Nephron (organoid): ENCODE measurements around the gene ASTN2.

Experiments
- H3K27ac Mint-ChIP-seq, 3 experiments: 2 replicates each; pipeline ENCODE4 v1.8.0; 2020; ENCODE audit warnings: mixed read lengths in 3 of 3, mild to moderate bottlenecking in 2 of 3, moderate library complexity in 1 of 3
- H3K27me3 Mint-ChIP-seq: 2 replicates; pipeline ENCODE4 v1.8.0; 2021; ENCODE audit warnings: low read depth, mild to moderate bottlenecking, moderate library complexity, mixed read lengths
- H3K36me3 Mint-ChIP-seq: 2 replicates; pipeline ENCODE4 v1.8.0; 2020; ENCODE audit warnings: low read depth, mixed read lengths
- H3K4me1 Mint-ChIP-seq: 2 replicates; pipeline ENCODE4 v1.8.0; 2020; ENCODE audit warnings: mixed read lengths
- H3K4me3 Mint-ChIP-seq, 3 experiments: 2 replicates each; pipeline ENCODE4 v1.8.0; 2020; ENCODE audit warnings: mild to moderate bottlenecking in 3 of 3, mixed read lengths in 3 of 3, moderate library complexity in 2 of 3
- H3K9me3 Mint-ChIP-seq: 2 replicates; pipeline ENCODE4 v1.8.0; 2020; ENCODE audit warnings: mixed read lengths
- TF ChIP-seq, protein P1 (sequence below), 3 experiments: fragments of 200-600 bp; sonication (generic); IDR thresholded peaks; one replicate each; pipeline ENCODE4 v1.5.0; 2021; ENCODE audit warnings: antibody characterized with exemption in 3 of 3; ENCODE audit not compliant: unreplicated experiment in 3 of 3

Gene ASTN2

DNA sequence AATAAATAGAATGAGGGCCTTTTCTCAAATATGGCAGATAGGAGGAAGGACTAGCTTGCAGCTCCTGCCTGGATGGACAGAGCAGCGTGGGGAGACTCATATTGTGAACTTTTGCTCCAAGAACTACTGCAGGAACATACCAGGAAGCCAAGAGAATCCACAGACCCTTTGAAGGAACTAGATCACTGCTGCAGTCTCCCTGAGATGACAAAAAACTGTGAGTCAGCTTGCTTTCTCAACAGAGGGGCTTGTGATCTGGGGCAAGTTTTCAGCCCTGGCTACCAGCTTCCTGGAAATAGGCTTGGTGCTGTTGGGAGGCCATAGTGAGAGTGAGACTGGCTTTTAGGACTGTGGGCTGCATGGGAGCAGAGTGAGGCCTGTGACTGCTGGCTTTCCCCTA lies 898.4 kb downstream of the ASTN2 start:
- Mint-ChIP-seq H3K27ac (no peak overlapping the region), H3K36me3 (peaks cover 25% of the 10 kb centered on the region), H3K4me3 (no peak overlapping the region), H3K9me3 (peaks cover 70% of the 10 kb centered on the region), H3K4me1 (no peaks in the 10 kb centered on the region), H3K27me3 (no peaks in the 10 kb centered on the region)
- TF ChIP-seq, protein P1, sequence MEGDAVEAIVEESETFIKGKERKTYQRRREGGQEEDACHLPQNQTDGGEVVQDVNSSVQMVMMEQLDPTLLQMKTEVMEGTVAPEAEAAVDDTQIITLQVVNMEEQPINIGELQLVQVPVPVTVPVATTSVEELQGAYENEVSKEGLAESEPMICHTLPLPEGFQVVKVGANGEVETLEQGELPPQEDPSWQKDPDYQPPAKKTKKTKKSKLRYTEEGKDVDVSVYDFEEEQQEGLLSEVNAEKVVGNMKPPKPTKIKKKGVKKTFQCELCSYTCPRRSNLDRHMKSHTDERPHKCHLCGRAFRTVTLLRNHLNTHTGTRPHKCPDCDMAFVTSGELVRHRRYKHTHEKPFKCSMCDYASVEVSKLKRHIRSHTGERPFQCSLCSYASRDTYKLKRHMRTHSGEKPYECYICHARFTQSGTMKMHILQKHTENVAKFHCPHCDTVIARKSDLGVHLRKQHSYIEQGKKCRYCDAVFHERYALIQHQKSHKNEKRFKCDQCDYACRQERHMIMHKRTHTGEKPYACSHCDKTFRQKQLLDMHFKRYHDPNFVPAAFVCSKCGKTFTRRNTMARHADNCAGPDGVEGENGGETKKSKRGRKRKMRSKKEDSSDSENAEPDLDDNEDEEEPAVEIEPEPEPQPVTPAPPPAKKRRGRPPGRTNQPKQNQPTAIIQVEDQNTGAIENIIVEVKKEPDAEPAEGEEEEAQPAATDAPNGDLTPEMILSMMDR (IDR thresholded peaks at IDR 0.05; ENCODE audit: unreplicated experiment in 3 of 3), result no peak

DNA sequence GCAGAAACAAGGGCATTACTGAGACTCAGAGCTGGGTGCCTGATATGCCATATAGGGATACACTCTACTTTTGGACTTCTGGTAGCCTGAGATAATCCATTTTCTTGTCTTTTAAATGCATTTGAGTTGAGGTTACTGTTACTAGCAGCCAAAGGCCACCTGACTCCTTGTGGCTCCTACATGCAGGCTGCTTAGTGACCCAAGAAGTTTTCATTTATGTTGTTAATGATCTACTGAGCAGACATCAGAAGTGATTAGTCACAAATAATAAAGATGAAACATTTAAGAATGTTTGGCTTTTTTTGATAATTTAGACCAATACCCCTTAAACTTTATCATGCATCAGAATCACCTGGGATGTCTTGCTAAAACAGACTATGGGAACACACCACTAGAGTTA lies 899.3 kb downstream of the ASTN2 start:
- no peak overlapping the region for H3K4me3 Mint-ChIP-seq
- H3K27me3 Mint-ChIP-seq, result no peaks in the 10 kb centered on the region
- no peaks in the 10 kb centered on the region for H3K4me1 Mint-ChIP-seq
- peaks cover 26% of the 10 kb centered on the region for H3K36me3 Mint-ChIP-seq
- H3K9me3 Mint-ChIP-seq, result peaks cover 65% of the 10 kb centered on the region
- H3K27ac Mint-ChIP-seq, result no peak overlapping the region
- TF ChIP-seq, protein P1 (IDR thresholded peaks at IDR 0.05; ENCODE audit: unreplicated experiment in 3 of 3), result no peak

DNA sequence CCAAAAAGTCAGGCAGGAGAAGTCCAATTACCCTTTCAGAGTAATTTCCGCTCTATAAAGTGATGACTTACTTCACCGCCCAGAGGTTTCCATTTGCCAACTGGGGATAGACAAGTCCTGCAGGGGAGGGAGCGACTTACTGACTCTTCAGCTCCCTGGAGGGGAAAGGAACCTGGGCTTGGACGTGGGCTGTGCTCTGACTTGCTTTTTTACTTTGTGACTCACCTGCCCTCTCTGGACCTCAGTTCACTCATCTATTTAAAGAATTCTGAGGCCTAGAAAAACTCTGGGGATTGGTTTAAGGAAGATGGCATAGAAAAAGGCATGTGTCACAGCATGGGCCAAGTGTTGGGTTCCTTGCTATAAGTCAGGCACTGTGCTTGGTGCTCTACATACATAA lies 908.2 kb downstream of the ASTN2 start:
- H3K9me3 Mint-ChIP-seq, result peaks cover 13% of the 10 kb centered on the region
- H3K27me3 Mint-ChIP-seq, result peaks cover 6% of the 10 kb centered on the region
- H3K36me3 Mint-ChIP-seq, result peaks cover 3% of the 10 kb centered on the region
- TF ChIP-seq, protein P1 (IDR thresholded peaks at IDR 0.05; ENCODE audit: unreplicated experiment in 3 of 3), result no peak
- H3K4me3 Mint-ChIP-seq, result no peak overlapping the region
- H3K4me1 Mint-ChIP-seq, result no peaks in the 10 kb centered on the region
- no peak overlapping the region for H3K27ac Mint-ChIP-seq

DNA sequence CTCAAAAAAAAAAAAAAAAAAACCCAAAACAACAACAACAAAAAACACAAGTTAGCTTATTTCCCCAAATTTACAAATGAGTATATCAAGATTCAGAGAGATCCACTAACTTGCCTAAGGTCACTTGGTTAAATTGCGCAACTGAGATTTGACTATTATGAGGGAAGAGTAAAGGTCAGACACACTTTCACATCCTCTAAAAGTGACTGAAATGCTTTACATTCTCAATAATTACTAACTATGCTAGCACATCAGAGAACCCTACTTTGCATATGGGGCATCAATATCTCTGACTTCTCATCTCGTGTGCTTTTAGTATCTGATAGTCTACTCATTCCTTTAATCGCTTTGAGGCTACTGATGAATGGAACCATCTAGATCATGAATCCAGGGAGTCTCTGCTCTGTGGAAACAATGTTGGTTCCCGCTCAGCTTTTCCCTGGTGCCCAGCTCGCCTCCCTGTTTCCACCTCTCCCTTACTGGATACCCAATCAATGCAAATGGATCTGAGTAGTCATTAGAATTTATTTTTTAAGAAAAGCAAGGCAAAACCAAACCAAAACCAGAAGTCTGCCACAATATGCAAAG lies 909.9 kb downstream of the ASTN2 start:
- Mint-ChIP-seq H3K9me3 (peaks cover 8% of the 10 kb centered on the region), H3K27ac (no peak overlapping the region), H3K36me3 (no peaks in the 10 kb centered on the region), H3K4me3 (no peak overlapping the region), H3K27me3 (peaks cover 6% of the 10 kb centered on the region), H3K4me1 (no peaks in the 10 kb centered on the region)
- TF ChIP-seq, protein P1 (IDR thresholded peaks at IDR 0.05; ENCODE audit: unreplicated experiment in 3 of 3), result no peak

DNA sequence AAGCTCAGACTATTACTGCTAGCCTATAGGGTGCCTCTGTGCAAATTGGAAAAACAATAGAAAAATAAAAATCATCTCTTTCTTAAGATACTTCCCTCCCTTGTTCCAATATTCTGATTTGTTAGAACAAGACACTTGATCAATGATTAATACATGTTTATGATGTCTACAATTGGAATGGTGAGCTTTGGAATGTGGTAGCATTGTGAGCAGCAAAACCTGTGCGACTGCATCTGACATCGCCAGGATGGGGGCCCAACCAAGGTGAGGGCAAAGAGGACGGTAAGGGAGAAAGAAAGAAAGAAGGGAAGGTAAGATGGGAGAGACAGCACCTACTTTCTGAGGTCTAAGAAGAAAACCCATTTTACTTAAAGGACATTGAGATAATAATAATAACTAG lies 910.8 kb downstream of the ASTN2 start:
- H3K27ac Mint-ChIP-seq, result no peak overlapping the region
- peaks cover 4% of the 10 kb centered on the region for H3K9me3 Mint-ChIP-seq
- H3K4me3 Mint-ChIP-seq, result no peak overlapping the region
- TF ChIP-seq, protein P1 (IDR thresholded peaks at IDR 0.05; ENCODE audit: unreplicated experiment in 3 of 3), result no peak
- peaks cover 6% of the 10 kb centered on the region for H3K27me3 Mint-ChIP-seq
- H3K36me3 Mint-ChIP-seq, result no peaks in the 10 kb centered on the region
- H3K4me1 Mint-ChIP-seq, result no peaks in the 10 kb centered on the region

DNA sequence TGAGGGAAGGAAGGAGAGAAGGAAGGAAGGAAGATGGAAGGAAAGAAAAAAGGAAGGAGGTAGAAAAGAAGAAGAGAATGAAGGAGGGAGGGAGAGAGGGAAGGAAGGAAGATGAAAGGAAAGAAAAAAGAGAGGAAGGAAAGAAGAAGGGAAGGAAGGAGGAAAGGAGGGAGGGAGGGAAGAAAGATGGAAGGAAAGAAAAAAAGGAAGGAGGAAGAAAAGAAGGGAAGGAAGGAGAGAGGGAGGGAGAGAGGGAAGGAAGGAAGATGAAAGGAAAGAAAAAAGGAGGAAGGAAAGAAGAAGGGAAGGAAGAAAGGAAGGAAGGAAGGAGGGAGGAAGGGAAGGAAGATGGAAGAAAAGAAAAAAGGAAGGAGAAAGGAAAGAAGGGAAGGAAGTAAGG lies 912.1 kb downstream of the ASTN2 start:
- Mint-ChIP-seq H3K9me3 (no peaks in the 10 kb centered on the region), H3K36me3 (no peaks in the 10 kb centered on the region), H3K4me3 (no peak overlapping the region), H3K4me1 (peaks cover 2% of the 10 kb centered on the region), H3K27ac (no peak overlapping the region), H3K27me3 (peaks cover 9% of the 10 kb centered on the region)
- TF ChIP-seq, protein P1 (IDR thresholded peaks at IDR 0.05; ENCODE audit: unreplicated experiment in 3 of 3), result no peak
